Testis (tissue), 2 donors: ENCODE data around the gene SYK.

Experiments used
- CTCF ChIP-seq, 3 experiments: fragments of 450-650 bp in 2 of 3; fragments of 200-600 bp in 1 of 3; sonication (generic) in 1 of 3; IDR thresholded peaks; one replicate each; pipeline ENCODE4 v1.5.1; 2016 to 2019; ENCODE audit warnings: antibody characterized with exemption in 3 of 3, mild to moderate bottlenecking in 2 of 3, moderate library complexity in 1 of 3
- POLR2A ChIP-seq: fragments of 450-650 bp; IDR thresholded peaks from one replicate; pipeline ENCODE4 v1.6.1; 2017; ENCODE audit warnings: antibody characterized with exemption, mild to moderate bottlenecking, moderate library complexity

- TF ChIP-seq POLR2A: no peak
- no peak for TF ChIP-seq CTCF (IDR thresholded peaks at IDR 0.05)
Measured at GRCh38 chr9:90903766-90904424, 102.3 kb downstream of the SYK start.
